Smooth muscle cell (in vitro differentiated cells): Measurements from ENCODE around the gene MLLT10. TPM values are rescaled to one million over a fixed set of nuclear protein-coding genes. Genes with fewer than 3 reads are reported as not detected.

Experiments used
- DNase-seq: peaks from one replicate; lab custom pipeline; 2025; ENCODE audit not compliant: unreplicated experiment; lab: John Stamatoyannopoulos, UW
- H2AFZ ChIP-seq: fragments of 200-600 bp; sonication (generic); 2 replicates; pipeline ENCODE4 v1.6.0; 2016; ENCODE audit warnings: antibody characterized with exemption, low read depth, mild to moderate bottlenecking
- H3F3A ChIP-seq: fragments of 200-600 bp; sonication (generic); 2 replicates; pipeline ENCODE4 v1.6.0; 2017; ENCODE audit warnings: antibody characterized with exemption, low read depth
- H3K27ac ChIP-seq: fragments of 200-600 bp; sonication (generic); 2 replicates; pipeline ENCODE4 v1.5.1; 2016; ENCODE audit warnings: low read depth, mild to moderate bottlenecking
- H3K27me3 ChIP-seq: fragments of 200-600 bp; sonication (generic); 2 replicates; pipeline ENCODE4 v1.6.1; 2016; ENCODE audit warnings: low read depth, mild to moderate bottlenecking
- H3K36me3 ChIP-seq: fragments of 200-600 bp; sonication (generic); 2 replicates; pipeline ENCODE4 v1.5.1; 2016; ENCODE audit warnings: low read depth
- H3K4me1 ChIP-seq: fragments of 200-600 bp; sonication (generic); 2 replicates; pipeline ENCODE4 v1.5.1; 2016; ENCODE audit warnings: low read depth
- H3K4me2 ChIP-seq: fragments of 200-600 bp; sonication (generic); 2 replicates; pipeline ENCODE4 v1.6.0; 2016; ENCODE audit warnings: mild to moderate bottlenecking
- H3K4me3 ChIP-seq: fragments of 200-600 bp; sonication (generic); 2 replicates; pipeline ENCODE4 v1.5.1; 2016; ENCODE audit warnings: mild to moderate bottlenecking
- H3K79me2 ChIP-seq: fragments of 200-600 bp; sonication (generic); 2 replicates; pipeline ENCODE4 v1.6.0; 2016; ENCODE audit warnings: low read depth, mild to moderate bottlenecking
- H3K9ac ChIP-seq: fragments of 200-600 bp; sonication (generic); 2 replicates; pipeline ENCODE4 v1.6.0; 2016; ENCODE audit warnings: low read depth
- H3K9me3 ChIP-seq: fragments of 200-600 bp; sonication (generic); replicated peaks from 2 replicates; pipeline ENCODE4 v1.5.1; 2016; ENCODE audit warnings: low read depth
- H4K20me1 ChIP-seq: fragments of 200-600 bp; sonication (generic); 2 replicates; pipeline ENCODE4 v1.6.0; 2016; ENCODE audit warnings: low read depth
- CTCF ChIP-seq: fragments of 200-600 bp; sonication (generic); IDR thresholded peaks from 2 replicates; pipeline ENCODE4 v1.5.1; 2017; ENCODE audit warnings: borderline replicate concordance, mild to moderate bottlenecking, antibody characterized with exemption; ENCODE audit not compliant: insufficient read depth, poor library complexity, severe bottlenecking
- WGBS: methylation state at CpG from one replicate; pipeline ENCODE4 v1.1.7; 2016; ENCODE audit warnings: low lambda C conversion rate; 5-methylcytosine and 5-hydroxymethylcytosine counted together
- polyA plus RNA-seq: library from polyadenylated mRNA; unstranded; fragments of >200 nt; fragmentation: Nextera tagmentation; extraction: Ambion mirVana; gene quantifications from 2 replicates; pipeline ENCODE4 v1.2.1, GENCODE V29; 2016
- total RNA-seq: library from RNA; depleted of rRNA; stranded (reverse); fragments of >200 nt; gene quantifications from 2 replicates; pipeline ENCODE4 v1.2.3, GENCODE V29; 2014

Gene MLLT10
- total and polyA plus RNA-seq, 2 experiments from 2014 or later: 6.8 to 43.6 TPM

GRCh38 chr10:21721000-21721665, 187.1 kb downstream of the MLLT10 start:
- Histone ChIP-seq H3K4me1 (peaks cover 19% of the 10 kb centered on the region), H3F3A (peaks cover 19% of the 10 kb centered on the region), H3K4me3 (no peak overlapping the region), H3K36me3 (peaks cover 7% of the 10 kb centered on the region), H4K20me1 (peaks cover 61% of the 10 kb centered on the region), H3K27ac (no peak overlapping the region), H3K9ac (no peak overlapping the region), H2AFZ (no peak overlapping the region), H3K79me2 (peaks cover 21% of the 10 kb centered on the region), H3K27me3 (no peaks in the 10 kb centered on the region), H3K9me3 (no peaks in the 10 kb centered on the region), H3K4me2 (no peak overlapping the region)
- 77% methylated on average over 6 of the region's 6 CpGs for WGBS
- no peak for TF ChIP-seq CTCF
- DNase-seq: no peak

- H3K4me3 ChIP-seq: no peak overlapping the region
- peaks cover 71% of the 10 kb centered on the region for H4K20me1 ChIP-seq
- WGBS: 100% methylated on average over 2 of the region's 2 CpGs
- H3K4me2 ChIP-seq: no peak overlapping the region
- no peaks in the 10 kb centered on the region for H3K27me3 ChIP-seq
- peaks cover 25% of the 10 kb centered on the region for H3K79me2 ChIP-seq
- H3K4me1 ChIP-seq: peaks cover 29% of the 10 kb centered on the region
- H2AFZ ChIP-seq: no peak overlapping the region
- no peak for DNase-seq
- TF ChIP-seq CTCF: no peak
- H3K9me3 ChIP-seq: no peaks in the 10 kb centered on the region
- H3K27ac ChIP-seq: no peak overlapping the region
- H3K36me3 ChIP-seq: peaks cover 7% of the 10 kb centered on the region
- H3K9ac ChIP-seq: no peak overlapping the region
- peaks cover 28% of the 10 kb centered on the region for H3F3A ChIP-seq
Observed at GRCh38 chr10:21722209-21722608, 188.2 kb downstream of the MLLT10 start.

GRCh38 chr10:21724020-21724589, 190.1 kb downstream of the MLLT10 start:
- TF ChIP-seq CTCF: no peak
- Histone ChIP-seq H3K79me2 (peaks cover 24% of the 10 kb centered on the region), H3F3A (peaks cover 29% of the 10 kb centered on the region), H3K27me3 (no peaks in the 10 kb centered on the region), H4K20me1 (peaks cover 69% of the 10 kb centered on the region), H3K9me3 (no peaks in the 10 kb centered on the region), H3K4me1 (peaks cover 39% of the 10 kb centered on the region), H3K27ac (peak overlapping the region; percentile 70), H3K4me3 (peak overlapping the region; percentile 19), H3K9ac (peak overlapping the region; percentile 38), H2AFZ (no peak overlapping the region), H3K36me3 (no peaks in the 10 kb centered on the region), H3K4me2 (peak overlapping the region; percentile 64)
- WGBS: 54% methylated on average over 7 of the region's 7 CpGs
- no peak for DNase-seq
